Smooth muscle cell (in vitro differentiated cells): ENCODE data around the gene EPS8. TPM values are rescaled to one million over a fixed set of nuclear protein-coding genes. Genes with fewer than 3 reads are reported as not detected.

Source experiments
- DNase-seq: peaks from one replicate; lab custom pipeline; 2025; ENCODE audit not compliant: unreplicated experiment; lab: John Stamatoyannopoulos, UW
- H2AFZ ChIP-seq: fragments of 200-600 bp; sonication (generic); 2 replicates; pipeline ENCODE4 v1.6.0; 2016; ENCODE audit warnings: antibody characterized with exemption, low read depth, mild to moderate bottlenecking
- H3F3A ChIP-seq: fragments of 200-600 bp; sonication (generic); 2 replicates; pipeline ENCODE4 v1.6.0; 2017; ENCODE audit warnings: antibody characterized with exemption, low read depth
- H3K27ac ChIP-seq: fragments of 200-600 bp; sonication (generic); 2 replicates; pipeline ENCODE4 v1.5.1; 2016; ENCODE audit warnings: low read depth, mild to moderate bottlenecking
- H3K27me3 ChIP-seq: fragments of 200-600 bp; sonication (generic); 2 replicates; pipeline ENCODE4 v1.6.1; 2016; ENCODE audit warnings: low read depth, mild to moderate bottlenecking
- H3K36me3 ChIP-seq: fragments of 200-600 bp; sonication (generic); 2 replicates; pipeline ENCODE4 v1.5.1; 2016; ENCODE audit warnings: low read depth
- H3K4me1 ChIP-seq: fragments of 200-600 bp; sonication (generic); 2 replicates; pipeline ENCODE4 v1.5.1; 2016; ENCODE audit warnings: low read depth
- H3K4me2 ChIP-seq: fragments of 200-600 bp; sonication (generic); 2 replicates; pipeline ENCODE4 v1.6.0; 2016; ENCODE audit warnings: mild to moderate bottlenecking
- H3K4me3 ChIP-seq: fragments of 200-600 bp; sonication (generic); 2 replicates; pipeline ENCODE4 v1.5.1; 2016; ENCODE audit warnings: mild to moderate bottlenecking
- H3K79me2 ChIP-seq: fragments of 200-600 bp; sonication (generic); 2 replicates; pipeline ENCODE4 v1.6.0; 2016; ENCODE audit warnings: low read depth, mild to moderate bottlenecking
- H3K9ac ChIP-seq: fragments of 200-600 bp; sonication (generic); 2 replicates; pipeline ENCODE4 v1.6.0; 2016; ENCODE audit warnings: low read depth
- H3K9me3 ChIP-seq: fragments of 200-600 bp; sonication (generic); replicated peaks from 2 replicates; pipeline ENCODE4 v1.5.1; 2016; ENCODE audit warnings: low read depth
- H4K20me1 ChIP-seq: fragments of 200-600 bp; sonication (generic); 2 replicates; pipeline ENCODE4 v1.6.0; 2016; ENCODE audit warnings: low read depth
- CTCF ChIP-seq: fragments of 200-600 bp; sonication (generic); IDR thresholded peaks from 2 replicates; pipeline ENCODE4 v1.5.1; 2017; ENCODE audit warnings: borderline replicate concordance, mild to moderate bottlenecking, antibody characterized with exemption; ENCODE audit not compliant: insufficient read depth, poor library complexity, severe bottlenecking
- WGBS: methylation state at CpG from one replicate; pipeline ENCODE4 v1.1.7; 2016; ENCODE audit warnings: low lambda C conversion rate; 5-methylcytosine and 5-hydroxymethylcytosine counted together
- polyA plus RNA-seq: library from polyadenylated mRNA; unstranded; fragments of >200 nt; fragmentation: Nextera tagmentation; extraction: Ambion mirVana; gene quantifications from 2 replicates; pipeline ENCODE4 v1.2.1, GENCODE V29; 2016
- total RNA-seq: library from RNA; depleted of rRNA; stranded (reverse); fragments of >200 nt; gene quantifications from 2 replicates; pipeline ENCODE4 v1.2.3, GENCODE V29; 2014

EPS8 gene
- total and polyA plus RNA-seq, 2 experiments from 2014 or later = 27.5 to 68.3 TPM

- Histone ChIP-seq H4K20me1 (peaks cover 14% of the 10 kb centered on the region), H3F3A (no peaks in the 10 kb centered on the region), H3K27ac (no peak overlapping the region), H3K79me2 (peaks cover 71% of the 10 kb centered on the region), H3K4me2 (no peak overlapping the region), H3K4me1 (no peaks in the 10 kb centered on the region), H3K4me3 (no peak overlapping the region), H3K36me3 (no peaks in the 10 kb centered on the region), H3K9ac (no peak overlapping the region), H2AFZ (no peak overlapping the region), H3K9me3 (no peaks in the 10 kb centered on the region), H3K27me3 (no peaks in the 10 kb centered on the region)
- TF ChIP-seq CTCF = no peak
- 92% methylated on average over 3 of the region's 3 CpGs for WGBS
- no peak for DNase-seq
Observed at GRCh38 chr12:15738438-15739015, 50.7 kb downstream of the EPS8 start.

- DNase-seq = no peak
- no peak overlapping the region for H3K27ac ChIP-seq
- no peak overlapping the region for H3K9ac ChIP-seq
- H3K27me3 ChIP-seq = no peaks in the 10 kb centered on the region
- H3K4me2 ChIP-seq = no peak overlapping the region
- peaks cover 14% of the 10 kb centered on the region for H4K20me1 ChIP-seq
- no peaks in the 10 kb centered on the region for H3F3A ChIP-seq
- no peaks in the 10 kb centered on the region for H3K4me1 ChIP-seq
- H3K4me3 ChIP-seq = no peak overlapping the region
- no peaks in the 10 kb centered on the region for H3K36me3 ChIP-seq
- H3K9me3 ChIP-seq = no peaks in the 10 kb centered on the region
- 94% methylated on average over 5 of the region's 5 CpGs for WGBS
- no peak for TF ChIP-seq CTCF
- no peak overlapping the region for H2AFZ ChIP-seq
- H3K79me2 ChIP-seq = peaks cover 75% of the 10 kb centered on the region
Observed at GRCh38 chr12:15735837-15736615, 53.2 kb downstream of the EPS8 start.

GRCh38 chr12:15733136-15733535 is 56.1 kb downstream of the EPS8 start:
- no peaks in the 10 kb centered on the region for H3K9me3 ChIP-seq
- H2AFZ ChIP-seq = no peak overlapping the region
- H4K20me1 ChIP-seq = no peaks in the 10 kb centered on the region
- TF ChIP-seq CTCF = no peak
- no peaks in the 10 kb centered on the region for H3F3A ChIP-seq
- H3K79me2 ChIP-seq = peaks cover 60% of the 10 kb centered on the region
- no peaks in the 10 kb centered on the region for H3K4me1 ChIP-seq
- no peak overlapping the region for H3K9ac ChIP-seq
- 86% methylated on average over 3 of the region's 3 CpGs for WGBS
- H3K36me3 ChIP-seq = no peaks in the 10 kb centered on the region
- H3K4me3 ChIP-seq = no peak overlapping the region
- H3K27me3 ChIP-seq = no peaks in the 10 kb centered on the region
- H3K27ac ChIP-seq = peak overlapping the region; percentile 25
- DNase-seq = no peak
- no peak overlapping the region for H3K4me2 ChIP-seq
